ENCODE data around the gene RTL10. TPM values are rescaled to one million over a fixed set of nuclear protein-coding genes. Genes with fewer than 3 reads are reported as not detected.

The RTL10 gene
- total RNA-seq, 1 donor from 2014 or later, result 21.4 TPM

DNA sequence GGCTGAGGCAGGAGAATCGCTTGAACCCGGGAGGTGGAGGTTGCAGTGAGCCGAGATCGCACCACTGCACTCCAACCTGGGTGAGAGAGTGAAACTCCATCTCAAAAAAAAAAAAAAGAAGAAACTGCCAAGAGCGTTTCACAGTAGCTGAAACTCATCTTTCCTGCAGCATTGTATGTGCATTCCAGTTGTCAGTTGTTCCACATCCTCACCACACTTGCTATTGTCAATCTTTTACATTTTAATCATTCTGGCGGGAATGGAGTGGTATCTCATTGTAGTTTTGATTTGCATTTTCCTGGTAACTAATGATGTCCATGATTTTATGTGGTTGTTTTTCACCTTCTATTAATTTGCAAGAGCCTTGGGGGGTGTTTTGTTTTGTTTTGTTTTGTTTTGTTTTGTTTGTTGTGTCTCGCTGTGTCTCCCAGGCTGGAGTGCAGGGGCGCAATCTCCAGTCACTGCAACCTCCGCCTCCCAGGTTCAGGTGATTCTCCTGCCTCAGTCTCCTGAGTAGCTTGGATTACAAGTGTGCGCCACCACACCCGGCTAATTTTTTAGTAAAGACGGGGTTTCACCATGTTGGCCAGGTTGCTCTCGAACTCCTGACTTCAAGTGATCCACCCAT, 8.1 kb upstream of the RTL10 start:
- no peak overlapping the region for H3K4me3 ChIP-seq
- no peaks in the 10 kb centered on the region for H3K36me3 ChIP-seq
- TF ChIP-seq POLR2A (IDR thresholded peaks at IDR 0.05) (no peak), POLR2AphosphoS5 (IDR thresholded peaks at IDR 0.05; ENCODE audit: insufficient read depth in 1 of 2, low read depth in 1 of 2) (no peak)
- TF ChIP-seq, protein P1, sequence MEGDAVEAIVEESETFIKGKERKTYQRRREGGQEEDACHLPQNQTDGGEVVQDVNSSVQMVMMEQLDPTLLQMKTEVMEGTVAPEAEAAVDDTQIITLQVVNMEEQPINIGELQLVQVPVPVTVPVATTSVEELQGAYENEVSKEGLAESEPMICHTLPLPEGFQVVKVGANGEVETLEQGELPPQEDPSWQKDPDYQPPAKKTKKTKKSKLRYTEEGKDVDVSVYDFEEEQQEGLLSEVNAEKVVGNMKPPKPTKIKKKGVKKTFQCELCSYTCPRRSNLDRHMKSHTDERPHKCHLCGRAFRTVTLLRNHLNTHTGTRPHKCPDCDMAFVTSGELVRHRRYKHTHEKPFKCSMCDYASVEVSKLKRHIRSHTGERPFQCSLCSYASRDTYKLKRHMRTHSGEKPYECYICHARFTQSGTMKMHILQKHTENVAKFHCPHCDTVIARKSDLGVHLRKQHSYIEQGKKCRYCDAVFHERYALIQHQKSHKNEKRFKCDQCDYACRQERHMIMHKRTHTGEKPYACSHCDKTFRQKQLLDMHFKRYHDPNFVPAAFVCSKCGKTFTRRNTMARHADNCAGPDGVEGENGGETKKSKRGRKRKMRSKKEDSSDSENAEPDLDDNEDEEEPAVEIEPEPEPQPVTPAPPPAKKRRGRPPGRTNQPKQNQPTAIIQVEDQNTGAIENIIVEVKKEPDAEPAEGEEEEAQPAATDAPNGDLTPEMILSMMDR (IDR thresholded peaks at IDR 0.05), result no peak
- H3K9me3 ChIP-seq, result no peaks in the 10 kb centered on the region
- intact Hi-C loops (cut with DNase I), result no loop called here
- H3K27ac ChIP-seq, result no peak overlapping the region
- no peak for DNase-seq (ENCODE audit: extremely low spot score in 2 of 2)
- no peaks in the 10 kb centered on the region for H3K27me3 ChIP-seq
- no peaks in the 10 kb centered on the region for H3K4me1 ChIP-seq

DNA sequence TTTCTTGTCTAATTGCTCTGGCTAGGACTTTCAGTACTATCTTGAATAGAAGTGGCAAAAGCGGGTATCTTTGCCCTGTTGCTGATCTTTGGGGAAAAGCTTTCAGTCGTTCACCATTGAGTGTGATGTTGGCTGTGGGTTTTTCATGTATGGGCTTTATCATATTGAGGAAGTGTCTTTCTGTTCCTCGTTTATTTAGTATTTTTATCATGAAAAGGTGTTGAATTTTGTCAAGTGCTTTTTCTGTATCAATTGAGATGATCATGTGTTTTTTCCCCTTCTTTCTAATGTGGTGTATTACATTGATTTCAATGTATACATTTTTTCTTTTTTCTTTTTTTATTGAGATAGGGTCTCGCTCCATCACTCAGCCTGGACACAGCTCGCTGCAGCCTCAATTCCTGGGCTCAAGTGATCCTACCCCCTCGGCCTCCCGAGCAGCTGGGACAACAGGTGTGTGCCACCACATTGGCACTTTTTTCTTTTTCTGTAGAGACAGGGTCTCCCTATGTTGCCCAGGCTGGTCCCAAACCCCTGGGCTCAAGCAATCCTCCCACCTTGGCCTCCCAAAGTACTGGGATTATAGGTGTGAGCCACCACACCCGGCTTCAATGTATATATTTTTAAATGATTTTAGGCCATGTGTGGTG, 5.3 kb upstream of the RTL10 start:
- Histone ChIP-seq H3K4me1 (peaks cover 15% of the 10 kb centered on the region), H3K9me3 (no peaks in the 10 kb centered on the region), H3K4me3 (no peak overlapping the region), H3K27ac (no peak overlapping the region), H3K36me3 (no peaks in the 10 kb centered on the region), H3K27me3 (no peaks in the 10 kb centered on the region)
- DNase-seq (ENCODE audit: extremely low spot score in 2 of 2), result no peak
- TF ChIP-seq POLR2A (IDR thresholded peaks at IDR 0.05), result no peak
- TF ChIP-seq, protein P1 (IDR thresholded peaks at IDR 0.05), result no peak
- no peak for TF ChIP-seq POLR2AphosphoS5 (IDR thresholded peaks at IDR 0.05; ENCODE audit: insufficient read depth in 1 of 2, low read depth in 1 of 2)
- intact Hi-C loops (cut with DNase I), result no loop called here

DNA sequence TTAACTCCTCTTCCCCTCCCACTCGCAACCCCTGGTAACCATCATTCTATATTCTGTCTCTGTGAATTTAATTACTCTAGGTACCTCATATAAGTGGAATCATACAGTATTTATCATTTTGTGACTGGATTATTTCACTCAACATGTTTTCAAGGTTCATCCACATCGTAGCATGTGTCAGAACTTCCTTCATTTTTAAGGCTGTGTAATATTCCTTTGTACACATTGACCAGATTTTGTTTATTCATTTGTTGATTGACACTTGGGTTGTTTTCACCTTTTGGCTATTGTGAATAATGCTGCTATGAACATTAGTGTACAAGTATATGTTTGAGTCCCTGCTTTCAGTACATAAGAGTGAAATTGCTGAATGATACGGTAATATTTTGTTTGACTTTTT, 2.7 kb upstream of the RTL10 start:
- TF ChIP-seq, protein P1 (IDR thresholded peaks at IDR 0.05), result no peak
- TF ChIP-seq POLR2AphosphoS5 (IDR thresholded peaks at IDR 0.05; ENCODE audit: insufficient read depth in 1 of 2, low read depth in 1 of 2) (no peak), POLR2A (IDR thresholded peaks at IDR 0.05) (no peak)
- Histone ChIP-seq H3K9me3 (no peaks in the 10 kb centered on the region), H3K27ac (no peak overlapping the region), H3K4me1 (peaks cover 34% of the 10 kb centered on the region), H3K4me3 (no peak overlapping the region), H3K36me3 (no peaks in the 10 kb centered on the region), H3K27me3 (no peaks in the 10 kb centered on the region)
- DNase-seq (ENCODE audit: extremely low spot score in 2 of 2), result no peak
- intact Hi-C loops (cut with DNase I), result no loop called here

DNA sequence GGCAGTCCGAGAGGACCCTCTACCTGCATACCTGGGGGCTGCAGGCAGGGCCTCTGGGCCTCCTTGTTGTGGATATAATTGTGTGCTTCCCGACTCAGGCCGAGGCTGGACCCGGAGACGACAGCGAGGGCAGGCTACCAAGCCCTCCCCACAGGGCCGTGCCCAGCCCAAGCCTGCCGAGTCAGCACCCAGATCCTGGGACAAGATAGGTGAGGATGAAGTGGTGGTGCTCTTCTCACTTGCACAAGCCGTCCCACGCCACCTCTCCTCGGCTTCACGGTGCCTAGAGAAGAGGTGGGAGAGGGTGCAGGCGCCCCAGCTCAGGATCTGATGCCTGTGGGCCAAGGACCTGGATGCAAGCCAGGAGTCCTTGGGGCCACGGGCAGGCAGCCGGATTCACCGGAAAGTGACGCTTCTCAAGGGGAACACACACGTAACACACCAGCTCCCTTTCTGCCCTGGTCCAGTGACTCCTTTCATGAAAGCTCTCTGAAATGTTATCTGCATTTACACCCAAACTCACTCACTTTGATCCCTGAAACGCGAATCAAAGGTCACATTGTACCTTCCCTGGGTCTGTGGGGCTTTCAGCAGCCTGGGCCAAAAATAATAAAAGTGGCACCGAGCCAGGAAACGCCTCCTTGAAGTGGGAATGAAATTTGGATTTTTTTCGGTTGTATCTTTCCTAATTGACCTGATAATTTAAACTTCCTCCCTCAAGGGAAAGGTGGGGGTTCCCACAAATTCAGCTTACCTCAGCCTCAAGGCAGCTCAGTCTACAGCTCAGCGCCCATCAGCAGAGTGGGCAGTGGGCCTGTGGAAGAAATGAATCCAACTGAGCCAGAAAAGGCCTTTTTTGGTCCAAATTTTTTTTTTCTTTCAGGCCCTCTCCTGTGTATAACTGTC, 1.1 kb upstream of the RTL10 start:
- TF ChIP-seq POLR2A (IDR thresholded peaks at IDR 0.05) (no peak), POLR2AphosphoS5 (IDR thresholded peaks at IDR 0.05; ENCODE audit: insufficient read depth in 1 of 2, low read depth in 1 of 2) (no peak)
- TF ChIP-seq, protein P1 (IDR thresholded peaks at IDR 0.05), result peak in 1 of 3 experiments; percentile 6
- Histone ChIP-seq H3K27me3 (no peaks in the 10 kb centered on the region), H3K36me3 (peaks cover 0 to 14% of the 10 kb centered on the region in 2 donors), H3K9me3 (no peaks in the 10 kb centered on the region), H3K4me3 (peak overlapping the region; percentile 82 to 85), H3K4me1 (peaks cover 51% of the 10 kb centered on the region), H3K27ac (peak overlapping the region; percentile 94)
- intact Hi-C loops (cut with DNase I), result no loop called here
- DNase-seq (ENCODE audit: extremely low spot score in 2 of 2), result peak; percentile 88 to 90
